A549 (cell line): ENCODE results near the gene SLC6A18. TPM values are rescaled to one million over a fixed set of nuclear protein-coding genes. Genes with fewer than 3 reads are reported as not detected.
A peak's percentile ranks its signal among the peaks of the same experiment; 100 is the strongest.

Experiments used
- ATAC-seq, 2 experiments: fragments of 200-7000 bp in 1 of 2; fragments of >200 bp in 1 of 2; cut with Nextera tagmentation in 1 of 2; cut with Tn5 transposase in 1 of 2; 3 replicates each; pipeline versions ENCODE4 v1.8.0 to v1.9.1; 2018 to 2020; ENCODE audit warnings: mild to moderate bottlenecking in 1 of 2, moderate library complexity in 1 of 2
- CTCF ChIA-PET: fragments of 300-600 bp; sonication (Branson Sonifier 250); formaldehyde crosslinking; extraction: SDS; loops from one replicate; lab custom pipeline; 2021; ENCODE audit warnings: antibody characterized with exemption, inconsistent platforms; lab: Yijun Ruan, JAX
- POLR2A ChIA-PET: fragments of 350-600 bp; formaldehyde crosslinking; extraction: SDS; loops from one replicate; lab custom pipeline; 2021; ENCODE audit warnings: antibody characterized with exemption, inconsistent platforms; lab: Yijun Ruan, JAX
- DNase-seq, 2 experiments: peaks; one replicate each; pipeline versions ENCODE4 v3.0.0 to v3.0.0-alpha.2; 2011 to 2016; ENCODE audit warnings: low read depth in 1 of 2, low spot score in 1 of 2
- FAIRE-seq: peaks from 2 replicates; lab custom pipeline; 2011; peaks lifted over from hg19 to GRCh38; lab: Jason Lieb, UNC
- H3K27ac ChIP-seq, 2 experiments: fragments of >200 bp; sonication (Bioruptor Twin); formaldehyde crosslinking; 3 replicates each; pipeline ENCODE4 v1.5.1; 2016 to 2017
- H3K4me1 ChIP-seq: fragments of >200 bp; sonication (Bioruptor Twin); formaldehyde crosslinking; 3 replicates; pipeline ENCODE4 v1.6.1; 2016
- H3K4me2 ChIP-seq: fragments of >200 bp; sonication (Bioruptor Twin); formaldehyde crosslinking; 3 replicates; pipeline ENCODE4 v1.6.1; 2016
- H3K4me3 ChIP-seq: fragments of >200 bp; sonication (Bioruptor Twin); formaldehyde crosslinking; 3 replicates; pipeline ENCODE4 v1.5.1; 2016
- H3K9me3 ChIP-seq: fragments of >200 bp; sonication (Bioruptor Twin); formaldehyde crosslinking; 3 replicates; pipeline ENCODE4 v1.6.1; 2016
- ATOH8 ChIP-seq: fragments of 250-450 bp; sonication (Bioruptor Pico); IDR thresholded peaks from 2 replicates; pipeline ENCODE4 v1.5.0; 2020; ENCODE audit warnings: low read depth, mild to moderate bottlenecking, moderate library complexity
- BHLHE40 ChIP-seq: IDR thresholded peaks from 2 replicates; pipeline ENCODE4 v1.6.1; 2012; ENCODE audit warnings: low read depth, low read length, inconsistent platforms
- CBX2 ChIP-seq: fragments of 200-600 bp; sonication (generic); IDR thresholded peaks from 2 replicates; pipeline ENCODE4 v1.6.1; 2016; ENCODE audit warnings: low read depth, mild to moderate bottlenecking, borderline replicate concordance
- CBX8 ChIP-seq: fragments of 200-600 bp; sonication (generic); IDR thresholded peaks from 2 replicates; pipeline ENCODE4 v1.6.1; 2016
- CEBPB ChIP-seq, 2 experiments: fragments of >200 bp in 1 of 2; sonication (Bioruptor Twin) in 1 of 2; formaldehyde crosslinking in 1 of 2; IDR thresholded peaks; 2 replicates each; pipeline ENCODE4 v1.6.1; 2012 to 2016
- CTCF ChIP-seq: fragments of >200 bp; sonication (Bioruptor Twin); formaldehyde crosslinking; IDR thresholded peaks from 3 replicates; pipeline ENCODE4 v1.5.1; 2016
- E2F6 ChIP-seq: IDR thresholded peaks from 2 replicates; pipeline ENCODE4 v1.6.1; 2012; ENCODE audit warnings: low read depth, borderline replicate concordance
- EHF ChIP-seq: fragments of 250-450 bp; sonication (Bioruptor Pico); IDR thresholded peaks from 2 replicates; pipeline ENCODE4 v1.5.0; 2020; ENCODE audit warnings: mild to moderate bottlenecking
- ELK1 ChIP-seq: fragments of 150-350 bp; IDR thresholded peaks from 2 replicates; pipeline ENCODE4 v1.6.1; 2014; ENCODE audit warnings: low read depth, mild to moderate bottlenecking, low read length
- FOSL2 ChIP-seq, 2 experiments: fragments of 450-650 bp in 1 of 2; fragments of >200 bp in 1 of 2; sonication (Bioruptor Twin) in 1 of 2; formaldehyde crosslinking; IDR thresholded peaks; 2 replicates each; pipeline versions ENCODE4 v1.5.0 to v1.6.1; 2016 to 2020; ENCODE audit warnings: mild to moderate bottlenecking in 1 of 2, moderate library complexity in 1 of 2
- GATA3 ChIP-seq: IDR thresholded peaks from 2 replicates; pipeline ENCODE4 v1.6.1; 2012; ENCODE audit warnings: borderline replicate concordance
- HES2 ChIP-seq: fragments of >200 bp; sonication (Bioruptor Twin); formaldehyde crosslinking; IDR thresholded peaks from 2 replicates; pipeline ENCODE4 v1.6.1; 2016
- JUN ChIP-seq, 2 experiments: fragments of >200 bp; sonication (Bioruptor Twin); formaldehyde crosslinking; IDR thresholded peaks; 2 replicates in 1 of 2; 3 replicates in 1 of 2; pipeline ENCODE4 v1.6.1; 2016 to 2017
- KDM1A ChIP-seq: fragments of 200-600 bp; sonication (generic); IDR thresholded peaks from 2 replicates; pipeline ENCODE4 v1.6.1; 2016; ENCODE audit warnings: low read depth, mild to moderate bottlenecking
- KDM5A ChIP-seq: fragments of 200-600 bp; sonication (generic); IDR thresholded peaks from 2 replicates; pipeline ENCODE4 v1.6.1; 2016; ENCODE audit warnings: antibody characterized with exemption, mild to moderate bottlenecking
- NPAS2 ChIP-seq: fragments of 250-450 bp; sonication (Bioruptor Pico); IDR thresholded peaks from 2 replicates; pipeline ENCODE4 v1.8.0; 2022; ENCODE audit warnings: mild to moderate bottlenecking, moderate library complexity, borderline replicate concordance
- POLR2A ChIP-seq: IDR thresholded peaks from 2 replicates; pipeline ENCODE4 v1.6.1; 2012; ENCODE audit warnings: mild to moderate bottlenecking, low read length
- POLR2AphosphoS2 ChIP-seq: conservative IDR thresholded peaks from 2 replicates; pipeline ENCODE4 v1.6.1; 2012; ENCODE audit warnings: low read length, improper control_type of control experiment, inconsistent platforms
- RAD21 ChIP-seq, 2 experiments: fragments of >200 bp in 1 of 2; sonication (Bioruptor Twin) in 1 of 2; formaldehyde crosslinking in 1 of 2; IDR thresholded peaks in 1 of 2; conservative IDR thresholded peaks in 1 of 2; 2 replicates in 1 of 2; 3 replicates in 1 of 2; pipeline ENCODE4 v1.6.1; 2012 to 2018; ENCODE audit warnings: inconsistent platforms in 1 of 2
- RFX5 ChIP-seq: fragments of 450-650 bp; IDR thresholded peaks from 2 replicates; pipeline ENCODE4 v1.7.1; 2014; ENCODE audit warnings: antibody characterized with exemption, mild to moderate bottlenecking, moderate library complexity
- SMC3 ChIP-seq: fragments of >200 bp; sonication (Bioruptor Twin); formaldehyde crosslinking; IDR thresholded peaks from 3 replicates; pipeline ENCODE4 v1.6.1; 2018; ENCODE audit warnings: inconsistent platforms
- USF2 ChIP-seq: fragments of 450-650 bp; IDR thresholded peaks from 2 replicates; pipeline ENCODE4 v1.6.1; 2014; ENCODE audit warnings: antibody characterized with exemption
- WGBS: methylation state at CpG from one replicate; pipeline ENCODE4 v1.1.6; 2017; ENCODE audit errors: missing lambda C conversion rate; 5-methylcytosine and 5-hydroxymethylcytosine counted together
- polyA plus RNA-seq, 4 experiments: library from polyadenylated mRNA; depleted of rRNA in 3 of 4; stranded (reverse); fragments of >200 nt; fragmentation: RNase III in 1 of 4; extraction: RNeasy Plus Mini Kit Qiagen cat#74134 plus additional on column Dnase treatment in 1 of 4; gene quantifications; 2 replicates in 3 of 4; 3 replicates in 1 of 4; pipeline ENCODE4 v1.2.3, GENCODE V29; 2011 to 2017

The SLC6A18 gene
- polyA plus RNA-seq, 2 of the 4 experiments (the other 2 are of a cell fraction) = not detected

GRCh38 chr5:1208743-1209488, 16.3 kb upstream of the SLC6A18 start:
- FAIRE-seq (no peak), ATAC-seq (peak; percentile 72 to 91), DNase-seq (peak; percentile 40 to 59)
- POLR2A ChIA-PET = no interaction called here
- Histone ChIP-seq H3K4me2 (no peak overlapping the region), H3K27ac (no peak overlapping the region), H3K9me3 (no peaks in the 10 kb centered on the region), H3K4me3 (no peak overlapping the region), H3K4me1 (no peaks in the 10 kb centered on the region)
- CTCF ChIA-PET = interaction anchor here (0.6 to 5.6 kb wide), 46 partner anchors 9 to 448 kb away, joined by 3 to 63 read pairs (median 4); no protein-coding TSS in a partner anchor
- 15% methylated on average over 13 of the region's 24 CpGs for WGBS
- TF ChIP-seq BHLHE40 (no peak), GATA3 (no peak), CTCF (peak; percentile 63), CBX2 (no peak), E2F6 (no peak), POLR2AphosphoS2 (no peak), NPAS2 (CRISPR knock-in tag) (no peak), RAD21 (conservative IDR thresholded peaks at IDR 0.05 in 1 of 2, IDR thresholded peaks at IDR 0.05 in 1 of 2) (peak; percentile 77), KDM1A (no peak), RFX5 (no peak), CEBPB (IDR thresholded peaks at IDR 0.05) (no peak), SMC3 (peak; percentile 79), FOSL2 (IDR thresholded peaks at IDR 0.05) (no peak), FOSL2 (CRISPR knock-in tag; IDR thresholded peaks at IDR 0.05) (no peak), CBX8 (no peak), USF2 (no peak), HES2 (no peak), JUN (IDR thresholded peaks at IDR 0.05) (no peak), ELK1 (no peak), EHF (CRISPR knock-in tag) (no peak), ATOH8 (CRISPR knock-in tag) (no peak), POLR2A (no peak), KDM5A (no peak)
